Neural progenitor cell (in vitro differentiated cells): ENCODE data around the gene PTPRT. TPM values are rescaled to one million over a fixed set of nuclear protein-coding genes. Genes with fewer than 3 reads are reported as not detected.

Experiments used
- DNase-seq: peaks from one replicate; pipeline ENCODE4 v3.0.0-alpha.2; 2016; ENCODE audit warnings: low spot score
- H2AFZ ChIP-seq: fragments of 200-600 bp; sonication (generic); replicated peaks from 2 replicates; pipeline ENCODE4 v1.6.1; 2016; ENCODE audit warnings: antibody characterized with exemption
- H3F3A ChIP-seq: fragments of 200-600 bp; sonication (generic); 2 replicates; pipeline ENCODE4 v1.6.1; 2016; ENCODE audit warnings: antibody characterized with exemption, low read depth
- H3K27ac ChIP-seq: fragments of 200-600 bp; sonication (generic); 2 replicates; pipeline ENCODE4 v1.5.1; 2016; ENCODE audit warnings: mild to moderate bottlenecking
- H3K27me3 ChIP-seq: fragments of 200-600 bp; sonication (generic); 2 replicates; pipeline ENCODE4 v1.6.1; 2016; ENCODE audit warnings: mild to moderate bottlenecking, moderate library complexity
- H3K36me3 ChIP-seq: fragments of 200-600 bp; sonication (generic); 2 replicates; pipeline ENCODE4 v1.5.1; 2016
- H3K4me1 ChIP-seq: fragments of 200-600 bp; sonication (generic); 2 replicates; pipeline ENCODE4 v1.6.1; 2016; ENCODE audit warnings: mixed run types
- H3K4me2 ChIP-seq: fragments of 200-600 bp; sonication (generic); 2 replicates; pipeline ENCODE4 v1.6.1; 2016
- H3K4me3 ChIP-seq: fragments of 200-600 bp; sonication (generic); 2 replicates; pipeline ENCODE4 v1.5.1; 2016
- H3K79me2 ChIP-seq: fragments of 200-600 bp; sonication (generic); 2 replicates; pipeline ENCODE4 v1.6.1; 2016; ENCODE audit warnings: low read depth
- H3K9ac ChIP-seq: fragments of 200-600 bp; sonication (generic); 2 replicates; pipeline ENCODE4 v1.6.1; 2016
- H3K9me3 ChIP-seq: fragments of 200-600 bp; sonication (generic); 2 replicates; pipeline ENCODE4 v1.5.1; 2016; ENCODE audit warnings: low read depth
- H4K20me1 ChIP-seq: fragments of 200-600 bp; sonication (generic); 2 replicates; pipeline ENCODE4 v1.6.1; 2016; ENCODE audit warnings: low read depth
- H3K27ac Mint-ChIP-seq: 3 replicates; pipeline ENCODE4 v1.8.0; 2021; ENCODE audit warnings: mixed read lengths
- H3K27me3 Mint-ChIP-seq: 2 replicates; pipeline ENCODE4 v1.8.0; 2022; ENCODE audit warnings: low read depth, mild to moderate bottlenecking, inconsistent platforms, moderate library complexity, mixed read lengths; ENCODE audit not compliant: insufficient read depth
- H3K36me3 Mint-ChIP-seq: 3 replicates; pipeline ENCODE4 v1.8.0; 2021; ENCODE audit warnings: mixed read lengths
- H3K4me1 Mint-ChIP-seq: 3 replicates; pipeline ENCODE4 v1.8.0; 2021; ENCODE audit warnings: mixed read lengths
- H3K4me3 Mint-ChIP-seq: 3 replicates; pipeline ENCODE4 v1.8.0; 2021; ENCODE audit warnings: mild to moderate bottlenecking, moderate library complexity, mixed read lengths
- H3K9me3 Mint-ChIP-seq: 3 replicates; pipeline ENCODE4 v1.8.0; 2020; ENCODE audit warnings: mixed read lengths
- CTCF ChIP-seq: fragments of 200-600 bp; sonication (generic); IDR thresholded peaks from 2 replicates; pipeline ENCODE4 v1.5.1; 2017; ENCODE audit warnings: antibody characterized with exemption, mild to moderate bottlenecking
- EZH2 ChIP-seq: fragments of 200-600 bp; sonication (generic); IDR thresholded peaks from 2 replicates; pipeline ENCODE4 v1.6.1; 2017; ENCODE audit warnings: antibody characterized with exemption, mild to moderate bottlenecking, moderate library complexity
- EZH2phosphoT487 ChIP-seq: fragments of 200-600 bp; sonication (generic); IDR thresholded peaks from 2 replicates; pipeline ENCODE4 v1.6.1; 2017; ENCODE audit warnings: antibody characterized with exemption
- total RNA-seq: library from RNA; depleted of rRNA; stranded (reverse); fragments of >200 nt; gene quantifications from 2 replicates; pipeline ENCODE4 v1.2.3, GENCODE V29; 2015; ENCODE audit warnings: low replicate concordance

The PTPRT gene
- total RNA-seq, 1 donor from 2014 or later: 1.1 TPM

GRCh38 chr20:42099101-42099500 lies 1090.6 kb downstream of the PTPRT start:
- H3K36me3 ChIP-seq: no peaks in the 10 kb centered on the region
- Mint-ChIP-seq H3K36me3 (no peaks in the 10 kb centered on the region), H3K27ac (no peak overlapping the region), H3K9me3 (no peaks in the 10 kb centered on the region), H3K27me3 (peaks cover 4% of the 10 kb centered on the region), H3K4me1 (no peaks in the 10 kb centered on the region), H3K4me3 (no peak overlapping the region)
- no peaks in the 10 kb centered on the region for H3K9me3 ChIP-seq
- no peaks in the 10 kb centered on the region for H3K27me3 ChIP-seq
- no peaks in the 10 kb centered on the region for H4K20me1 ChIP-seq
- no peaks in the 10 kb centered on the region for H3K79me2 ChIP-seq
- no peak overlapping the region for H2AFZ ChIP-seq
- no peak overlapping the region for H3K9ac ChIP-seq
- no peak overlapping the region for H3K4me2 ChIP-seq
- no peak overlapping the region for H3K27ac ChIP-seq
- no peaks in the 10 kb centered on the region for H3K4me1 ChIP-seq
- TF ChIP-seq CTCF: no peak
- no peak for TF ChIP-seq EZH2phosphoT487
- no peak for TF ChIP-seq EZH2
- H3F3A ChIP-seq: no peaks in the 10 kb centered on the region
- no peak overlapping the region for H3K4me3 ChIP-seq
- DNase-seq: no peak

- Histone ChIP-seq H3K9me3 (no peaks in the 10 kb centered on the region), H3K36me3 (no peaks in the 10 kb centered on the region), H4K20me1 (no peaks in the 10 kb centered on the region), H3K27me3 (no peaks in the 10 kb centered on the region), H3K4me2 (no peak overlapping the region), H2AFZ (no peak overlapping the region), H3K4me3 (no peak overlapping the region), H3K4me1 (no peaks in the 10 kb centered on the region), H3K9ac (no peak overlapping the region), H3F3A (no peaks in the 10 kb centered on the region), H3K79me2 (no peaks in the 10 kb centered on the region), H3K27ac (no peak overlapping the region)
- H3K27me3 Mint-ChIP-seq: peaks cover 2% of the 10 kb centered on the region
- H3K4me1 Mint-ChIP-seq: no peaks in the 10 kb centered on the region
- H3K4me3 Mint-ChIP-seq: no peak overlapping the region
- no peak overlapping the region for H3K27ac Mint-ChIP-seq
- TF ChIP-seq EZH2phosphoT487: no peak
- no peak for TF ChIP-seq CTCF
- no peak for TF ChIP-seq EZH2
- H3K36me3 Mint-ChIP-seq: no peaks in the 10 kb centered on the region
- DNase-seq: no peak
- H3K9me3 Mint-ChIP-seq: no peaks in the 10 kb centered on the region
These were observed 1091.3 kb downstream of the PTPRT start for GRCh38 chr20:42098418-42098817.

GRCh38 chr20:42097741-42098140 lies 1092.0 kb downstream of the PTPRT start:
- H3K9me3 Mint-ChIP-seq: no peaks in the 10 kb centered on the region
- H3K4me1 ChIP-seq: no peaks in the 10 kb centered on the region
- TF ChIP-seq EZH2phosphoT487 (no peak), EZH2 (no peak), CTCF (no peak)
- DNase-seq: no peak
- no peak overlapping the region for H2AFZ ChIP-seq
- H3K27ac ChIP-seq: no peak overlapping the region
- H3K36me3 ChIP-seq: no peaks in the 10 kb centered on the region
- no peaks in the 10 kb centered on the region for H3F3A ChIP-seq
- no peaks in the 10 kb centered on the region for H3K36me3 Mint-ChIP-seq
- peaks cover 2% of the 10 kb centered on the region for H3K27me3 Mint-ChIP-seq
- no peak overlapping the region for H3K27ac Mint-ChIP-seq
- no peak overlapping the region for H3K4me2 ChIP-seq
- no peaks in the 10 kb centered on the region for H3K27me3 ChIP-seq
- H3K4me3 Mint-ChIP-seq: no peak overlapping the region
- H3K4me3 ChIP-seq: no peak overlapping the region
- H3K9ac ChIP-seq: no peak overlapping the region
- H4K20me1 ChIP-seq: no peaks in the 10 kb centered on the region
- no peaks in the 10 kb centered on the region for H3K79me2 ChIP-seq
- H3K4me1 Mint-ChIP-seq: no peaks in the 10 kb centered on the region
- no peaks in the 10 kb centered on the region for H3K9me3 ChIP-seq

GRCh38 chr20:42095221-42095620 lies 1094.5 kb downstream of the PTPRT start:
- no peak overlapping the region for H2AFZ ChIP-seq
- no peaks in the 10 kb centered on the region for H3K4me1 ChIP-seq
- H3K4me1 Mint-ChIP-seq: peaks cover 6% of the 10 kb centered on the region
- TF ChIP-seq EZH2 (no peak), EZH2phosphoT487 (no peak), CTCF (no peak)
- no peaks in the 10 kb centered on the region for H3K9me3 Mint-ChIP-seq
- H4K20me1 ChIP-seq: no peaks in the 10 kb centered on the region
- H3F3A ChIP-seq: no peaks in the 10 kb centered on the region
- no peak for DNase-seq
- no peak overlapping the region for H3K4me2 ChIP-seq
- H3K4me3 Mint-ChIP-seq: no peak overlapping the region
- H3K36me3 ChIP-seq: no peaks in the 10 kb centered on the region
- H3K9me3 ChIP-seq: no peaks in the 10 kb centered on the region
- no peak overlapping the region for H3K27ac Mint-ChIP-seq
- H3K4me3 ChIP-seq: no peak overlapping the region
- H3K27ac ChIP-seq: no peak overlapping the region
- H3K27me3 Mint-ChIP-seq: peaks cover 2% of the 10 kb centered on the region
- no peaks in the 10 kb centered on the region for H3K36me3 Mint-ChIP-seq
- no peaks in the 10 kb centered on the region for H3K79me2 ChIP-seq
- no peak overlapping the region for H3K9ac ChIP-seq
- no peaks in the 10 kb centered on the region for H3K27me3 ChIP-seq
